HEK293 (cell line): Measurements from ENCODE around the gene HIGD1A.

Experiments
- CTCF ChIP-seq: fragments of 450-650 bp; formaldehyde crosslinking; IDR thresholded peaks from 2 replicates; pipeline ENCODE4 v1.5.1; 2016; ENCODE audit warnings: missing biosample characterization, missing genetic modification characterization
- REST ChIP-seq: fragments of 450-650 bp; formaldehyde crosslinking; IDR thresholded peaks from 2 replicates; pipeline ENCODE4 v1.5.1; 2016; ENCODE audit warnings: missing biosample characterization, missing genetic modification characterization
- SETDB1 ChIP-seq: IDR thresholded peaks from one replicate; pipeline ENCODE4 v1.6.1; 2017; ENCODE audit warnings: mild to moderate bottlenecking, low read length, moderate library complexity, mixed read lengths; ENCODE audit not compliant: insufficient read length
- YY1 ChIP-seq: fragments of 450-650 bp; formaldehyde crosslinking; IDR thresholded peaks from 2 replicates; pipeline ENCODE4 v1.5.1; 2018; ENCODE audit warnings: missing biosample characterization, missing genetic modification characterization
- ZBTB44 ChIP-seq: fragments of 450-650 bp; IDR thresholded peaks from 2 replicates; pipeline ENCODE4 v1.5.1; 2018; ENCODE audit warnings: missing biosample characterization, mild to moderate bottlenecking, missing genetic modification characterization
- ZIC2 ChIP-seq: fragments of 450-650 bp; formaldehyde crosslinking; IDR thresholded peaks from 2 replicates; pipeline ENCODE4 v1.5.1; 2016; ENCODE audit warnings: missing biosample characterization, missing genetic modification characterization
- ZNF239 ChIP-seq: fragments of 450-650 bp; formaldehyde crosslinking; IDR thresholded peaks from 2 replicates; pipeline ENCODE4 v1.5.1; 2016; ENCODE audit warnings: missing biosample characterization, missing genetic modification characterization
- ZNF362 ChIP-seq: fragments of 450-650 bp; formaldehyde crosslinking; IDR thresholded peaks from 2 replicates; pipeline ENCODE4 v1.5.1; 2016; ENCODE audit warnings: missing biosample characterization, missing genetic modification characterization
- ZNF530 ChIP-seq: fragments of 450-650 bp; formaldehyde crosslinking; IDR thresholded peaks from 2 replicates; pipeline ENCODE4 v1.5.1; 2016; ENCODE audit warnings: low read depth, missing biosample characterization, missing genetic modification characterization
- ZNF768 ChIP-seq: fragments of 450-650 bp; formaldehyde crosslinking; IDR thresholded peaks from 2 replicates; pipeline ENCODE4 v1.5.1; 2018; ENCODE audit warnings: missing biosample characterization, mild to moderate bottlenecking, missing genetic modification characterization
- ZNF777 ChIP-seq: fragments of 450-650 bp; formaldehyde crosslinking; IDR thresholded peaks from 2 replicates; pipeline ENCODE4 v1.5.1; 2017; ENCODE audit warnings: missing biosample characterization, missing genetic modification characterization, borderline replicate concordance

- TF ChIP-seq REST (no peak), CTCF (no peak), ZNF777 (no peak), ZNF530 (tag by site-specific recombination) (no peak), SETDB1 (no peak), ZBTB44 (tag by site-specific recombination) (no peak), YY1 (no peak), ZNF362 (tag by site-specific recombination) (no peak), ZNF768 (tag by site-specific recombination) (no peak), ZNF239 (tag by site-specific recombination) (no peak), ZIC2 (tag by site-specific recombination) (no peak)
Measured at GRCh38 chr3:42853739-42854302, 49.5 kb upstream of the HIGD1A start.
